B cell (primary cell): Measurements from ENCODE around the gene NFATC2. TPM values are rescaled to one million over a fixed set of nuclear protein-coding genes. Genes with fewer than 3 reads are reported as not detected.

Experiments used
- ATAC-seq: fragments of 200-7000 bp; cut with Tn5 transposase; one replicate; pipeline ENCODE4 v1.10.0; 2021; ENCODE audit warnings: low read depth, mild to moderate bottlenecking, moderate number of reproducible peaks, moderate library complexity
- CTCF ChIA-PET: fragments of 350-600 bp; sonication (Branson Sonifier 250); formaldehyde crosslinking; loops from one replicate; lab custom pipeline; 2021; ENCODE audit warnings: antibody characterized with exemption, inconsistent platforms; lab: Charles Lee
- POLR2A ChIA-PET: fragments of 350-600 bp; sonication (Branson Sonifier 250); formaldehyde crosslinking; loops from one replicate; lab custom pipeline; 2021; ENCODE audit warnings: antibody characterized with exemption; lab: Charles Lee
- DNase-seq: peaks from one replicate; pipeline ENCODE4 v3.0.0; 2013
- H2AFZ ChIP-seq: 2 replicates; pipeline ENCODE4 v1.6.1; 2012; ENCODE audit warnings: mild to moderate bottlenecking, low read depth, low read length; ENCODE audit not compliant: insufficient read depth, poor library complexity, severe bottlenecking
- H3K27ac ChIP-seq, 2 donors: 1 replicate in 1 of 2; 2 replicates in 1 of 2; pipeline ENCODE4 v1.5.1; 2012 to 2013; ENCODE audit warnings: low read length in 2 of 2, mild to moderate bottlenecking in 2 of 2, moderate library complexity in 1 of 2
- H3K27me3 ChIP-seq, 4 experiments: fragments of 200-600 bp in 1 of 4; sonication (generic) in 1 of 4; replicated peaks in 1 of 4; 1 replicate in 2 of 4; 2 replicates in 2 of 4; pipeline versions ENCODE4 v1.6.1 to v1.7.0; 2013 to 2016; ENCODE audit warnings: low read length in 3 of 4, mild to moderate bottlenecking in 2 of 4, mixed read lengths in 1 of 4, moderate library complexity in 1 of 4; ENCODE audit not compliant: insufficient read depth in 4 of 4, control insufficient read depth in 3 of 4; ENCODE audit errors: control extremely low read depth in 1 of 4
- H3K36me3 ChIP-seq, 2 experiments: replicated peaks in 1 of 2; 1 replicate in 1 of 2; 2 replicates in 1 of 2; pipeline versions ENCODE4 v1.6.1 to v1.7.1; 2013; ENCODE audit warnings: low read length in 1 of 2; ENCODE audit not compliant: insufficient read depth in 2 of 2, control insufficient read depth in 1 of 2; ENCODE audit errors: control extremely low read depth in 1 of 2, extremely low read depth in 1 of 2
- H3K4me1 ChIP-seq, 2 donors: fragments of 200-600 bp in 1 of 2; sonication (generic) in 1 of 2; 1 replicate in 1 of 2; 2 replicates in 1 of 2; pipeline versions ENCODE4 v1.5.1 to v1.6.1; 2013 to 2017; ENCODE audit warnings: low read length in 2 of 2; ENCODE audit not compliant: control insufficient read depth in 2 of 2, insufficient read depth in 2 of 2
- H3K4me2 ChIP-seq: replicated peaks from 2 replicates; pipeline ENCODE3; 2012; ENCODE audit warnings: mild to moderate bottlenecking, low read depth, low read length; ENCODE audit not compliant: poor library complexity, severe bottlenecking
- H3K4me3 ChIP-seq, 5 experiments: fragments of 200-600 bp in 1 of 5; sonication (generic) in 1 of 5; 1 replicate in 3 of 5; 2 replicates in 2 of 5; pipeline versions ENCODE4 v1.5.1 to v1.7.0; 2011 to 2016; ENCODE audit warnings: low read length in 4 of 5, mild to moderate bottlenecking in 4 of 5, low read depth in 2 of 5, control low read depth in 1 of 5, moderate library complexity in 1 of 5; ENCODE audit not compliant: insufficient read depth in 1 of 5; ENCODE audit errors: control extremely low read depth in 1 of 5, extremely low read depth in 1 of 5
- H3K79me2 ChIP-seq: fragments of 200-600 bp; sonication (generic); one replicate; pipeline ENCODE4 v1.6.0; 2016; ENCODE audit warnings: low read length; ENCODE audit not compliant: control insufficient read depth, insufficient read depth
- H3K9ac ChIP-seq: fragments of 200-600 bp; sonication (generic); 2 replicates; pipeline ENCODE4 v1.6.1; 2017; ENCODE audit warnings: mild to moderate bottlenecking, low read length, moderate library complexity
- H3K9me3 ChIP-seq, 3 donors: one replicate each; pipeline versions ENCODE4 v1.6.1 to v1.7.1; 2013; ENCODE audit warnings: low read length in 2 of 3; ENCODE audit not compliant: control insufficient read depth in 2 of 3, insufficient read depth in 1 of 3; ENCODE audit errors: control extremely low read depth in 1 of 3
- H4K20me1 ChIP-seq: 2 replicates; pipeline ENCODE4 v1.6.0; 2012; ENCODE audit warnings: mild to moderate bottlenecking, low read length; ENCODE audit not compliant: insufficient read depth, control insufficient read depth, poor library complexity, severe bottlenecking
- H3K27ac Mint-ChIP-seq: one replicate; pipeline ENCODE4 v1.8.0; 2021; ENCODE audit warnings: mixed read lengths
- H3K27me3 Mint-ChIP-seq: one replicate; pipeline ENCODE4 v1.8.0; 2021; ENCODE audit warnings: mixed read lengths
- H3K4me1 Mint-ChIP-seq: one replicate; pipeline ENCODE4 v1.8.0; 2021; ENCODE audit warnings: mixed read lengths
- H3K4me3 Mint-ChIP-seq: one replicate; pipeline ENCODE4 v1.8.0; 2021; ENCODE audit warnings: mixed read lengths
- H3K9me3 Mint-ChIP-seq: one replicate; pipeline ENCODE4 v1.8.0; 2022; ENCODE audit warnings: mixed read lengths; ENCODE audit not compliant: insufficient read depth
- CTCF ChIP-seq: fragments of 200-600 bp; IDR thresholded peaks from one replicate; pipeline ENCODE4 v1.8.0; 2022; ENCODE audit warnings: antibody characterized with exemption, mild to moderate bottlenecking
- EZH2 ChIP-seq: IDR thresholded peaks from 2 replicates; pipeline ENCODE4 v1.6.1; 2012; ENCODE audit warnings: borderline replicate concordance, low read depth, mild to moderate bottlenecking, moderate library complexity, low read length; ENCODE audit not compliant: insufficient read depth, poor library complexity, severe bottlenecking
- WGBS: methylation state at CpG from one replicate; pipeline ENCODE4 v1.1.5; 2013; ENCODE audit warnings: missing lambda C conversion rate; ENCODE audit not compliant: insufficient coverage; 5-methylcytosine and 5-hydroxymethylcytosine counted together
- intact Hi-C: fragments of 100-400 bp; cut with micrococcal nuclease; formaldehyde crosslinking; loops from one replicate; pipeline ENCODE4 v1.10.0; 2022
- polyA plus RNA-seq: library from polyadenylated mRNA; depleted of rRNA; stranded (reverse); fragments of >200 nt; gene quantifications from 2 replicates; pipeline ENCODE4 v1.2.3, GENCODE V29; 2012
- total RNA-seq, 2 donors: library from RNA; stranded (reverse); fragments of 120-200 nt in 1 of 2; gene quantifications; 1 replicate in 1 of 2; 2 replicates in 1 of 2; pipeline versions ENCODE4 v1.2.3 to v1.2.4, GENCODE V29; 2013 to 2022

NFATC2 gene
- total and polyA plus RNA-seq, 2 donors (not counting 1 experiment from before 2014, with no cell fraction given) = 10.1 to 38.0 TPM

GRCh38 chr20:51523276-51524013 lies 19.1 kb downstream of the NFATC2 start:
- Mint-ChIP-seq H3K9me3 (no peaks in the 10 kb centered on the region), H3K4me3 (peak overlapping the region; percentile 13), H3K27me3 (no peaks in the 10 kb centered on the region), H3K4me1 (peaks cover 52% of the 10 kb centered on the region), H3K27ac (no peak overlapping the region)
- 98% methylated on average over 60 of the region's 64 CpGs for WGBS
- H3K27ac ChIP-seq = no peak overlapping the region
- no peaks in the 10 kb centered on the region for H3K9me3 ChIP-seq
- TF ChIP-seq EZH2 (no peak), CTCF (no peak)
- H3K79me2 ChIP-seq = peaks cover 90% of the 10 kb centered on the region
- H2AFZ ChIP-seq = no peak overlapping the region
- H3K9ac ChIP-seq = no peak overlapping the region
- no peaks in the 10 kb centered on the region for H3K27me3 ChIP-seq
- no peak overlapping the region for H3K4me3 ChIP-seq
- ChIA-PET POLR2A (no interaction called here), CTCF (no interaction called here)
- H3K4me1 ChIP-seq = peaks cover 31 to 40% of the 10 kb centered on the region in 2 donors
- ATAC-seq (no peak), DNase-seq (no peak)
- peaks cover 4 to 26% of the 10 kb centered on the region in 2 experiments for H3K36me3 ChIP-seq
- H4K20me1 ChIP-seq = peaks cover 62% of the 10 kb centered on the region
- no peak overlapping the region for H3K4me2 ChIP-seq
- intact Hi-C loops = no loop called here

- CTCF ChIA-PET = interaction anchor here (1.2 kb wide), 1 partner anchor 73 kb away, joined by 3 read pairs; no protein-coding TSS in a partner anchor
- WGBS = 100% methylated on average over 5 of the region's 9 CpGs
Observed at GRCh38 chr20:51522207-51522606, 20.3 kb downstream of the NFATC2 start.

More at GRCh38 chr20:51522207-51522606, 20.3 kb downstream of the NFATC2 start:
- Histone ChIP-seq H3K36me3 (peaks cover 9 to 24% of the 10 kb centered on the region in 2 experiments), H3K9ac (no peak overlapping the region), H3K4me1 (peaks cover 27 to 34% of the 10 kb centered on the region in 2 donors), H3K27ac (no peak overlapping the region), H3K9me3 (no peaks in the 10 kb centered on the region), H3K4me3 (no peak overlapping the region), H3K27me3 (no peaks in the 10 kb centered on the region), H3K4me2 (no peak overlapping the region), H2AFZ (no peak overlapping the region), H4K20me1 (peaks cover 55% of the 10 kb centered on the region), H3K79me2 (peaks cover 89% of the 10 kb centered on the region)
- POLR2A ChIA-PET = interaction anchor here (0.7 kb wide), 1 partner anchor 60 kb away, joined by 3 read pairs; no protein-coding TSS in a partner anchor
- no peak for TF ChIP-seq CTCF
- no peak for TF ChIP-seq EZH2
- no peaks in the 10 kb centered on the region for H3K27me3 Mint-ChIP-seq
- intact Hi-C loops = no loop called here
- H3K27ac Mint-ChIP-seq = no peak overlapping the region
- no peak for DNase-seq
- no peaks in the 10 kb centered on the region for H3K9me3 Mint-ChIP-seq
- no peak overlapping the region for H3K4me3 Mint-ChIP-seq
- ATAC-seq = no peak
- peaks cover 44% of the 10 kb centered on the region for H3K4me1 Mint-ChIP-seq
